Muscle of back (tissue), 13 donors: ENCODE results near the gene CPNE1. TPM values are rescaled to one million over a fixed set of nuclear protein-coding genes. Genes with fewer than 3 reads are reported as not detected.
"Not testable (repeated sequence)": the region's sequence is repeated elsewhere in the genome, so short reads cannot be mapped to it uniquely, and the experiment has no call there.

Experiments
- DNase-seq, 3 donors: peaks; one replicate each; pipeline versions ENCODE4 v3.0.0 to v3.0.0-alpha.2; 2013
- long read RNA-seq, 9 donors: transcript quantifications; one replicate each; lab custom pipeline, GENCODE V29; 2026
- polyA plus RNA-seq, 10 donors: library from polyadenylated mRNA; unstranded; fragments of 120-200 nt; gene quantifications; one replicate each; pipeline ENCODE4 v1.2.1, GENCODE V29; 2013; ENCODE audit not compliant: insufficient read length in 10 of 10

Gene CPNE1
- 100 to 1,000 TPM in 7 of 10 donors, 10 to 100 TPM in 3; 82.4 to 165 (median 131) TPM for polyA plus RNA-seq
- long read RNA-seq, donor 1, transcript CPNE1-204 (16 exons, 1,928 nt), result minor isoform, 7 of 27 reads
- long read RNA-seq, donor 1, transcript CPNE1-221 (2 exons, 625 nt), result major isoform, 19 of 27 reads
- long read RNA-seq, donor 1, partial matches to known transcripts, result 0 of 27 reads
- long read RNA-seq, donor 1, other reads (novel, unspliced or antisense), result 0 of 27 reads
- long read RNA-seq, donor 2, transcript CPNE1-221 (2 exons, 625 nt), result major isoform, 39 of 52 reads
- long read RNA-seq, donor 2, transcript CPNE1-204 (16 exons, 1,928 nt), result minor isoform, 7 of 52 reads
- long read RNA-seq, donor 2, partial matches to known transcripts, result 0 of 52 reads
- long read RNA-seq, donor 2, other reads (novel, unspliced or antisense), result 5 of 52 reads
- long read RNA-seq, donor 3, result 0 reads
- long read RNA-seq, donor 4, transcript CPNE1-221 (2 exons, 625 nt), result major isoform, 22 of 28 reads
- long read RNA-seq, donor 4, transcript CPNE1-204 (16 exons, 1,928 nt), result minor isoform, 5 of 28 reads
- long read RNA-seq, donor 4, partial matches to known transcripts, result 0 of 28 reads
- long read RNA-seq, donor 4, other reads (novel, unspliced or antisense), result 0 of 28 reads
- long read RNA-seq, donor 5, partial matches to known transcripts, result 0 of 5 reads
- long read RNA-seq, donor 5, other reads (novel, unspliced or antisense), result 0 of 5 reads
- long read RNA-seq, donor 6, transcript CPNE1-221 (2 exons, 625 nt), result major isoform, 50 of 66 reads
- long read RNA-seq, donor 6, transcript CPNE1-204 (16 exons, 1,928 nt), result minor isoform, 7 of 66 reads
- long read RNA-seq, donor 6, partial matches to known transcripts, result 0 of 66 reads
- long read RNA-seq, donor 6, other reads (novel, unspliced or antisense), result 6 of 66 reads
- long read RNA-seq, donor 7, transcript CPNE1-221 (2 exons, 625 nt), result major isoform, 43 of 52 reads
- long read RNA-seq, donor 7, transcript CPNE1-204 (16 exons, 1,928 nt), result minor isoform, 5 of 52 reads
- long read RNA-seq, donor 7, partial matches to known transcripts, result 0 of 52 reads
- long read RNA-seq, donor 7, other reads (novel, unspliced or antisense), result 0 of 52 reads
- long read RNA-seq, donor 8, transcript CPNE1-221 (2 exons, 625 nt), result major isoform, 24 of 24 reads
- long read RNA-seq, donor 8, partial matches to known transcripts, result 0 of 24 reads
- long read RNA-seq, donor 8, other reads (novel, unspliced or antisense), result 0 of 24 reads
- long read RNA-seq, donor 9, result 0 reads

DNA sequence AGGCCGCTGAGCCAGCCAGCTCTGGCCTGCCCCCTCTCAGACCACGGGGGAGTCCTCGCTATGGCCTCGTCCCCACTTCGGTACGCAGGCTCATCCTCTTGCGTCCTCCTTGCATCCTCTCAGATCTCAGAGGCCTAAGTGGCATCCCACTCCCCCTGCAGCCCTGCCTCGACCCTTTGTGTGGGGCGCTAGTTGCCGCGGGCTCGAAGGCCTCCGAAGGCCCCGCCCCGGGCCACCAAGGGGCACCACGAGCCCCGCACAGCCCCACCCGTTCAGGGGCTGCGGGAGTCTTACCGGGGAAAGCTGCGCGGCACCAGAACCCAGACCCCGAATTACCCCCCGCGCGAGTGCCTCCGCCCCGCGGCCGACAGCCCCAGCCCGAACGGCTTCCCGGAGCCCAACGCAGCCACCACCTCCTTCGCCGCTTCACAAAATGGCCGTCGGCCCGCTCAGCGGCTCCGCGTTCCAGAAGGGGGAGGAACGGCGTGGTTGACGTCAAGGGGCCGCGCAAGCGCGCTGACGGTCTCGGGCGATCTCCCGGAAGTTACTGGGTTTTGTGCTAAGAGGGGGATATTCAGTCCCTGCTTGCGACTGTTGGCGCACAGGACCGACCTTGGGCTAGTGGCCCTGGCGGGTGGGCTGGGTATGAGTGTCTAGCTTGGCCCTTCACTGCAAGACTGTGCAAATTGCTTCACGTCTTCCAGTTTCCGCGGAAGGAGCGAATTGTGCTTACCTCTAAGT lies at the start of gene CPNE1, which contains the start of gene RBM12:
TSS of gene CPNE1 (minus strand) at position 435 of the 741 bp plus-strand sequence. CDS start 31,977 bp downstream, outside the sequence.
TSS of gene RBM12 (minus strand) at position 435 of the 741 bp plus-strand sequence. CDS start 9,578 bp downstream, outside the sequence.
- DNase-seq, result peak; percentile 92 to 98 (median 96)

DNA sequence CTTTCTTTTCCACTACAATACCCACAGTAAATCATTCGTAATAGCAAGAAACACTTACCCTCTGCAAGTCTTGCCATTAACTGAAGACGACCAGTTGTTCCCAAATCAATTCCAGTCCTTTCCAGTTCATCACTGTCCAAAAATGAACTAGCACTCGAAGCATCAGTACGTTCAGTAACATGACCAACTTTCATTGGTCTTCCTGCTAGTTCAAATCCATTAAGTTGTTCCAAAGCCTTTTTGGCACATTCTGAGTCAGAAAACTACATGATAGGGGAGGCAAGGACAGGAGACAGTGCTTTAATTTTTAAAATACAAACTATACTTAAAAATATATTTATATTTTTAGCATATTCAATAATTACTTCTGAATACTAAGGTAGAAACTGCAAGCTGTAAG lies 49.4 kb upstream of the CPNE1 start:
- DNase-seq, result no peak

DNA sequence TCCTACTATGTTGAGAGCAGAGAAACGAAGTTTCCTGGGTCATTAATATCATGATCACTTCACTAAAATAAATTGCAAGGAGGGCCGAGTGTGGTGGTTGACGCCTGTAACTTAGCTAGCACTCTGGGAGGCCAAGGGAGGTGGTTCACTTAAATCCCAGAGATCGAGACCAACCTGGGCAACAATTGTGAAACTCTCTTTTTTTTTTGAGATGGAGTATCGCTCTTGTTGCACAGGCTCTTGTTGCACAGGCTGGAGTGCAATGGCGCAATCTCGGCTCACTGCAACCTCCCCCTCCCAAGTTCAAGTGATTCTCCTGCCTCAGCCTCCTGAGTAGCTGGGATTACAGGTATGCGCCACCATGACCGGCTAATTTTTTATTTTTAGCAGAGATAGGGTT lies 48.4 kb upstream of the CPNE1 start:
- not testable (repeated sequence) for DNase-seq

DNA sequence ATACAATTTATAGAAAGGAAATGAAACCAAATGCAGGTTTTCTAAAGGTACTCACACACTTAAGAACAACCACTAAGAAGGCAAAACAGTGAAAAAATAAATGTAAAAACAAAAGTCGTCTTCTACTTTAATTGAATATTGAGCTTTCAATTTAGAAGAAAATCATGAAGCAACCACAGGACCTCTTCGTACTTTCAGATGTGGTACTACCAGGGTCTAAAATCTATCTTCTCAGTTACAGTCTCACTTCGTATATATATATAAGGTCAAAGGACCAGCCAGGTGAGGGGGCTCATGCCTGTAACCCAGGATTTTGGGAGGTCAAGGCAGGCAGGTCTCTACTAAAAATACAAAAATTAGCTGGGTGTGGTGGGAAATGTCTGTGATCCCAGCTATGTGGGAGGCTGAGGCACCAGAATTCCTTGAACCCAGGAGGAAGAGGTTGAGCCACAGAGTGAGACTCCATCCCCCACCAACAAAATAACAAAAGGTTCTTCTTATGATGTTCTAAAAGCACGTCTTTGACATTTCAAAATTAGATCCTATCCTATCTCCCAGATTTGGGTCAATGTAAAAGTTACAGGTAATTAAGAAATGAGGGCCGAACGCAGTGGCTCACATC lies 47.0 kb upstream of the CPNE1 start:
- DNase-seq, result no peak

DNA sequence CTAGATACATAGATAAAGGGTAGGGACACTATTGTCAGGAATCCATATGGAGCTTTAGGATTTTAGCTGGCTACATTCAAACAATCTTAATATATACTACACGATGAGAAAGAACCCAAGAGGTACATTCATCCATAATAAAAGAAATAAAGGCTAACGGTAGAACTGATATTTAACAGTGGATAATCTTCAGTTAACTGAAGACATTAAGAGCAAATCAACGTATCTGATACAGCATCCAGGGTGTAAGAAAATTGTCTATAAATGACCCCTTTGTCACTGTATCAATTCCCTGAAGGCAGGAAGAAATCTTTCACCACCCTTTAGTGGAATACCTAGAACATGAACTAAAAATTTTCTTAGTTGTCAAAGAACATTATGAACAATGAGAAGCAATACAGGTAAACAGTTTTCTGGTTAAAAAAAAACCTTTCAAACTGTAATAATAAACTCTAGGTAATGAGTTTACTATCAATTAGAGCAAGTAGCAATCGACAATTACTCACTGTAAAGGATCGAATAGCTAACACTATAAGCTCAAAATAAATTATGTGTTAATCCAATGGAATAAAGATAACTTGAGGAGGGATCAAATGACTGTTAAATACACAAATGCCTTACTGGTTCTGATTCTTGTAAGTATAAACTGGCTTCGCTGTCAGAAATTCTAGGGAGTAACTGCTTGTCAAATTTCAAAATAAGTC lies 46.3 kb upstream of the CPNE1 start:
- DNase-seq, result no peak

DNA sequence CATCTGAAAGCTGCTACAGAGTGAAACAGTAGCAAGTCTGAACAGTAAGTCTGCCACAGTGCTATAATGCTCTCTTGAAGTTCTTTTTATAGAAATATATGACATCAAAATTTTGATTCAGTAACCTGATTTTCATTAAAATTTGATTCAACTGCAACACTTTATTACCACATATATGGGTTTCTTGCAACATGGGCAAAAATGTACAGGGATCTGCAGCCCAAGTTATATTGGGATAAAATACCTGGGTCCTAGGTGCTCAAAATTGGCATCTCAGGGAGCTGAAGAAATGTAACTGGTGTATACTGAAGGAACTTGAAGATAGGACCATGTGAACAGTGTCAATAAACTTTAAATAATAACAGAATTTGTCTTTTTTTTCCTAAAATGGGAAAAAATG lies 45.3 kb upstream of the CPNE1 start:
- no peak for DNase-seq

DNA sequence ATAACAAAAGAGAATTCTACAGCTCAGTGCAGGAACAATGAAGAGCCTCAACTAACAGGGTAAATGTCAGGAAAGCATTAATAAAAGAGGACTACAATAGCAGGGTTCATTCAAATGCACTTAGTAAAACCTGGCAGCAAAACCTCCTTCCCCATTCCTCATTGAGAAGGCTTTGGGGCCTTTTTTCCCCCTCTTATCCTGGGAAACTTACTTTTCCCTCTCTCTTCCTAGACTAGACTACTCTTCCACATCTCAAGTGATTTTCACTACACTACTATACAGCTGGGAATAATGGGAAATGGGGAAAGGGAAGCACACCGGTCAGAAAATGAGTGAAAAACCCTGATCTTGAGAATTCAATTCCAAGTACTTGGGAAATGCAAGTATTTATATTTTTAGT lies 44.6 kb upstream of the CPNE1 start:
- DNase-seq, result no peak

DNA sequence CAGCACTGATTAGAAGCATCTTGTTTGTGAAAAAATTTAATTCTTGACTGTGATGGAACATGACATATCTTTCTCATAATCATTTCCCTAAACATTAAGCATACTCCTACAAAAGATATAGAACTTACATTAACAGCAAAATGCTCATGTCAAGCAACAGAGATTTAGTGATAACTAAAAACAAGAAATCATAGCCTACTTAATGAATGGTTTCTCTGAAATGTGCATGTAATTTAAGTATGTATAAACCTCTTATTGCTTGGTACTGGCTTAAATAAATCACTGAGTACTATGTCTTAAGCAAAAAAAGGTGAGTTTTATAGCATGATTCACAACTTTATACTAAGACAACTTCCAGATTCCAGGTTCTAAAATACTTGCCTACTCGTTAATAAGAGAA lies 43.8 kb upstream of the CPNE1 start:
- no peak for DNase-seq

DNA sequence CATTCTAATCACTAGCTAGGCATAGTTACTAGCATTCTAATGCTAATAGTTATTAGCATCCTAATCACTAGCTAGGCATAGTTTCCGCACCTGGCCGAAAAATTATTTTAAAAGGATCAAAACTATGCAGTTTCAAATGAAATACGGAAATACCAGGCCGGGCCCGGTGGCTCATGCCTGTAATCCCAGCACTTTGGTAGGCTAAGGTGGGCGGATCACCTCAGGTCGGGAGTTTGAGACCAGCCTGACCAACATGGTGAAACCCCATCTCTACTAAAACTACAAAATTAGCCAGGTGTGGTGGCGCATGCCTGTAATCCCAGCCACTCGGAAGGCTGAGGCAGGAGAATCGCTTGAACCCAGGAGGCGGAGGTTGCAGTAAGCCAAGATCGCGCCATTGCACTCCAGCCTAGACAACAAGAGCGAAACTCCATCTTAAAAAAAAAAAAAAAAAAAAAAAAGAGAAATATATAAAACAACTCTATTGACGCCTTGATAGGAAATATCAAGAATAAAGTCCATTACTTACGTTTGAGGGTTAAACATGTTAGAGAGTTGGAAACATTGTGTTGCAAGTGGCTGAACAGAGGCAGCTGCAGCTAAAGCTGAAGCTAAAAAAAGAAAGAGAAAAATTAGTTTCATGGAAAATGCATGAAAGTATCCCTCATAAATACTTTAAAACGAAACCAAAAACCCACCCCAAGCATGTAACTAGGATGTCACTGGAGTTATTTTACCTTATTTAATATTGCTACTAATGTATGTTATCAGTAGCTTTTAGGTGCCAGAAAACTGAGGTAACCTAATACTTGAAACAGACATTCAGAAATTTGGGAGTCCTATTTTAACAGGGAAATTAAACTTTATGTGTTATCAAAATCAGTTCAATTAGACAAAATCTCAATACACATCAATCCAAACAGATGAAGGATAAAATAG lies 42.2 kb upstream of the CPNE1 start:
- not testable (repeated sequence) for DNase-seq

DNA sequence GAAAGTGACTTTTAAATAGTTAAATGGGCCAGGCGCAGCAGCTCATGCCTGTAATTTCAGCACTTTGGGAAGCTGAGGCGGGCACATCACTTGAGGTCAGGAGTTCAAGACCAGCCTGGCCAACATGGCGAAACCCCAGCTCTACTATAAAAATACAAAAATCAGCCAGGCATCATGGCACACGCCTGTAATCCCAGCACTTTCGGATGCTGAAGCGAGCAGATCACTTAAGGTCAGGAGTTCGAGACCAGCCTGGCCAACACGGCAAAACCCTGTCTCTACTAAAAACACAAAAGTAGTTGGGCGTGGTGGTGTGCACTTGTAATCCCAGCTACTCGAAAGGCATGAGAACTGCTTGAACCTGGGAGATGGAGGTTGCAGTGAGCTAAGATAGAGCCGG lies 41.2 kb upstream of the CPNE1 start:
- not testable (repeated sequence) for DNase-seq

DNA sequence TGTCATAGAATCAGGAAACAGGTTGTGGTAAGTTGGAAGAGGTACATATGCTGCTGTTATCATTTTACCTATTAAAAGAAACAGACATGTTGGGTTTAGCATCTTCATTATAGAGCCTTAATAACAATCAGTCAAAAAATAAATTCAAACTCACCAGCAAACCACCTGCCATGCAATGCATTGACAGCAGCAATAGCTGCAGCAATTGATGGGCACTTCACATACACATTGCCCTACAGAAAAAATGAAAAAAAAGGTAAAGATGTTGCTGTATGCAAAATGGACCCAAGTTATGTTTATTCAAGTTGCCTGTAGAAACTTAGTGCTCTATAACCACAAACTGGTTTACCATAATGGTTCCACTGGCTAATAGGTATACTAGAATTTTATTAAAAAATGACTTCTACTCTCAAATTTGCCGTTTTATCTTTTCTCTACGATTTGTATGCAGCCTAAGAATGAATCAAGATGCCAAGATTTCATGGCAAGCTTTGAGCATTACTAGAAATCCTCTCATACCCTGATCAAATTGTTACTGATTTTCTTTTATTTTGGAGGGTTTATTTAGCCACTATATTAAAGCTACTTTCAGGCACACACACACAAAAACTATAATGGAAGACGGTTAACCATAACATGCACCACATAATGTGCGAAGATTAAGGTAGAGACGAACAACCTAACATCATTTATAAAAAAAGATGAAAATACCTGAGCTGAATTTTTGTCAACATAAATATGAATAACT lies 40.0 kb upstream of the CPNE1 start:
- no peak for DNase-seq

DNA sequence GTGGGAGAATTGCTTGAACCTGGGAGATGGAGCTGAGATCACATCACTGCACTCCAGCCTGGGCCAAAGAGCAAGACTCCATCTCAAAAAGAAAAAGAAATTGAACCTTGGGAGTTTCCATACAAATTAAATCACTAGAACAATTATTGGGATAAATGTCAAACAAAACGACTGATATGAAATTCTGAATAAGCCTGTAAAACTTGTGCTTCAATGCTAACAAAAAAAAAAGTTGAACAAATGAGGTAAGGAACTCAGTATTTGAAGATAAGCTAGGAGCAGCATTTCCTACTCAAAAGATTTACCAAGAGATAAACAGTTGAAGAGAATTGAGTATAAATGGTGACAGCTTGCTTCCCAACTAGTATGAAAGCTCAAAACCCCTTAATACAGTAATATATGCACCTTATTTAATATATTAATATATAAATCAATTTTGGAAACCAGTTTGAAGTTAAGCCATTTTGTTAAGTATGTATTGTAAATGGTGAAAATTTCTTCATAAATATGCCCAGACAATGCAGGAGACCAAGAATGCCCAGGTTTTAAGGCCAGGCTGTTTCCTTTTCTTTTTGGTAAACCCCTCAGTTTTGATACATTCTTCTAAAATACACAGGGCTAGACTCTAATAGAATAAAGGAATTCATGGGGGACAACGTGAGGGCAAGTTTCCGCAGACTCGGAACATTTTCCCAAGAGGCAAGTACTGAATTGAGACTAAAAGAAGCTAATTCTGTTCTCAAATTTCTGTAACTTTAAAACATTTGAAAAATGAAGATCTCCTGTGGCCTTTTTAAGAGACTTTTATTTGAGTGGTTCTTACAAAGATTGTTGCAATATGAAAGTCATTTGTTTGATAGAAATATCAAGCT lies 38.4 kb upstream of the CPNE1 start:
- DNase-seq, result no peak

DNA sequence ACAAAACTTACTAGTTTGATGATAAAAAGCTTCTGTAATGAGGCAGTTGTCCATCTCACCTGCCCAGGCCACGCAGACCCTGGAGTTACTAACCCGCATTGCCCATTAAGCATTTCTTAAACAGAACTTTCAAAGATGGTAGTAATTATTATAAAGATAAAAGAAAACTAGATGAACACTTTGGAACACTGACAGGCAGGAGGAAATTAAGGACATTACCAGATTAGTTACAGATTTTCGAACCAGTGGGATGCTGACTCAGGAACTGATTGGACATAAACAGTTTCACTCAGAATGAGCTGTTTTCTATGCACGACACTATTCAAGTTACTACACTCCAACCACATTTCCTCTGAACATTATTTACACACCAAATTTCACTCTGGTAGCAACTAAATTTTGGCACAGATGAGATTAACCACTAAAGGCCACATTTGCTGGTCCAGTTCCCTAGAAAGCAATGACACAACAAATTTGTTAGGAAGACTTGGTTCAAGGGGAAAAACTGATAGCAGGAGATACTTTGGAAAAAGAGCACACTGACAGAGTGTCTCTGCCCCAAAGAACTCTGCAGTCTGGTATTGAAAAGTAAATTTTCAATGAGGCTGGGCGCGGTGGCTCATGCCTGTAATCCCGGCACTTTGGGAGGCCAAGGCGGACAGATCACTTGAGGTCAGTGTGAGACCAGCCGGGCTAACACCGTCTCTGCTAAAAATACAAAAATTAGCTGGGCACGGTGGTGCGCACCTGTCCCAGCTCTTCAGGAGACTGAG lies 37.5 kb upstream of the CPNE1 start:
- no peak for DNase-seq

DNA sequence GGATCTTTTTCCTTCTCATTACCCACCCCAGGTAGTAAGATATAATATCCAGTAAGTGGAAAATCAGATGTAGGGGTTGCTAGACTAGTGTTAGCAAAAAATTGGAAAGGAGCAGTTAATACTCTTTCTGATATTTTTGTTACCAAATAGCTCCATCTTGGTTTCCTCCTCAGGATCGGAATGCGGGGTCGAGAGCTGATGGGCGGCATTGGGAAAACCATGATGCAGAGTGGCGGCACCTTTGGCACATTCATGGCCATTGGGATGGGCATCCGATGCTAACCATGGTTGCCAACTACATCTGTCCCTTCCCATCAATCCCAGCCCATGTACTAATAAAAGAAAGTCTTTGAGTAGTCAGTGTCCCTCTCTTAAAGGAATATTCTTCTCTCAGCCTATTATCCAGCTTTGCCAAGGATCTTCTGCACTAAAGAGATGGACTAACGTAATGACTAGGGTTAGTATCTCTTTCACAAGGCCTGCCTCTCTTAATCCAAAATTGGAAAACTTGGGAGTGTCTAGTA lies 36.0 kb upstream of the CPNE1 start:
- DNase-seq, result no peak

DNA sequence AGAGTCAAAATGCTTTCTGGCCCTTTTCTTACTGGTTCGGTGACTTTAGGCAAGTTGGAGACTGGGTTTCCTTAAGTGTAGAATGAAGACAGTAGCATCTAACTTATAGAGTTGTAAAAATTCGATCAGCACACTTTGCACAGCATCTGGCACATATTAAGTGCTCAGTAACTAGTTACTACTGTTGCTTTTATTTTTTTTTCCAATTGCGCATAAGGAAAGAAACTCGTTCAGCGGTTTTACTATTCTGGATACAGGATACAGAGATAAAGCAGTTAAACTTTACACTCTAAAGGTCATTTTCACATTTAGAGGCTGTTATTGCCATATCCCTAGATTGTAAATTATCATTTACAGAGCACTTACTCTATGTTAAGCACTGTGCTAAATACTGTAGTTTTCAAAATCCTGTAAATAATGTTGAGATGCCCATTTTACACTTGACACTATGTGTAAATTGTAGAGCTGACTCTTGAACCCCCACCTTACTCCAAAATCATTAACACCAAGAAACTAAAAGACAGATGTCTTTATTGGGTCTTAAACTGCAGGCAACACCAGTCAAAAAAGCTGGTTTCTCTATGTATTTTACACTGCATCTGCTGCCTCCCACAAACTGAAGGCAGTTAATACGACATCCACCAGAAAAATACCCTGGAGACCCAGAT lies 35.4 kb upstream of the CPNE1 start:
- DNase-seq, result no peak
